Smooth muscle cell (in vitro differentiated cells): ENCODE measurements around the gene SLC1A2. TPM values are rescaled to one million over a fixed set of nuclear protein-coding genes. Genes with fewer than 3 reads are reported as not detected.

Source experiments
- DNase-seq: peaks from one replicate; lab custom pipeline; 2025; ENCODE audit not compliant: unreplicated experiment; lab: John Stamatoyannopoulos, UW
- H2AFZ ChIP-seq: fragments of 200-600 bp; sonication (generic); 2 replicates; pipeline ENCODE4 v1.6.0; 2016; ENCODE audit warnings: antibody characterized with exemption, low read depth, mild to moderate bottlenecking
- H3F3A ChIP-seq: fragments of 200-600 bp; sonication (generic); 2 replicates; pipeline ENCODE4 v1.6.0; 2017; ENCODE audit warnings: antibody characterized with exemption, low read depth
- H3K27ac ChIP-seq: fragments of 200-600 bp; sonication (generic); 2 replicates; pipeline ENCODE4 v1.5.1; 2016; ENCODE audit warnings: low read depth, mild to moderate bottlenecking
- H3K27me3 ChIP-seq: fragments of 200-600 bp; sonication (generic); 2 replicates; pipeline ENCODE4 v1.6.1; 2016; ENCODE audit warnings: low read depth, mild to moderate bottlenecking
- H3K36me3 ChIP-seq: fragments of 200-600 bp; sonication (generic); 2 replicates; pipeline ENCODE4 v1.5.1; 2016; ENCODE audit warnings: low read depth
- H3K4me1 ChIP-seq: fragments of 200-600 bp; sonication (generic); 2 replicates; pipeline ENCODE4 v1.5.1; 2016; ENCODE audit warnings: low read depth
- H3K4me2 ChIP-seq: fragments of 200-600 bp; sonication (generic); 2 replicates; pipeline ENCODE4 v1.6.0; 2016; ENCODE audit warnings: mild to moderate bottlenecking
- H3K4me3 ChIP-seq: fragments of 200-600 bp; sonication (generic); 2 replicates; pipeline ENCODE4 v1.5.1; 2016; ENCODE audit warnings: mild to moderate bottlenecking
- H3K79me2 ChIP-seq: fragments of 200-600 bp; sonication (generic); 2 replicates; pipeline ENCODE4 v1.6.0; 2016; ENCODE audit warnings: low read depth, mild to moderate bottlenecking
- H3K9ac ChIP-seq: fragments of 200-600 bp; sonication (generic); 2 replicates; pipeline ENCODE4 v1.6.0; 2016; ENCODE audit warnings: low read depth
- H3K9me3 ChIP-seq: fragments of 200-600 bp; sonication (generic); replicated peaks from 2 replicates; pipeline ENCODE4 v1.5.1; 2016; ENCODE audit warnings: low read depth
- H4K20me1 ChIP-seq: fragments of 200-600 bp; sonication (generic); 2 replicates; pipeline ENCODE4 v1.6.0; 2016; ENCODE audit warnings: low read depth
- CTCF ChIP-seq: fragments of 200-600 bp; sonication (generic); IDR thresholded peaks from 2 replicates; pipeline ENCODE4 v1.5.1; 2017; ENCODE audit warnings: borderline replicate concordance, mild to moderate bottlenecking, antibody characterized with exemption; ENCODE audit not compliant: insufficient read depth, poor library complexity, severe bottlenecking
- WGBS: methylation state at CpG from one replicate; pipeline ENCODE4 v1.1.7; 2016; ENCODE audit warnings: low lambda C conversion rate; 5-methylcytosine and 5-hydroxymethylcytosine counted together
- polyA plus RNA-seq: library from polyadenylated mRNA; unstranded; fragments of >200 nt; fragmentation: Nextera tagmentation; extraction: Ambion mirVana; gene quantifications from 2 replicates; pipeline ENCODE4 v1.2.1, GENCODE V29; 2016
- total RNA-seq: library from RNA; depleted of rRNA; stranded (reverse); fragments of >200 nt; gene quantifications from 2 replicates; pipeline ENCODE4 v1.2.3, GENCODE V29; 2014

SLC1A2 gene
- total and polyA plus RNA-seq, 2 experiments from 2014 or later: 3.6 TPM; not detected in 1

- 62% methylated on average over 5 of the region's 5 CpGs for WGBS
- Histone ChIP-seq H3F3A (no peaks in the 10 kb centered on the region), H3K27ac (peak overlapping the region; percentile 45), H3K4me3 (no peak overlapping the region), H3K9ac (no peak overlapping the region), H3K79me2 (no peaks in the 10 kb centered on the region), H2AFZ (no peak overlapping the region), H3K4me1 (no peaks in the 10 kb centered on the region), H4K20me1 (no peaks in the 10 kb centered on the region), H3K9me3 (no peaks in the 10 kb centered on the region), H3K36me3 (no peaks in the 10 kb centered on the region), H3K27me3 (no peaks in the 10 kb centered on the region), H3K4me2 (no peak overlapping the region)
- TF ChIP-seq CTCF: no peak
- no peak for DNase-seq
Measured at GRCh38 chr11:35272391-35272902, 146.9 kb downstream of the SLC1A2 start.

GRCh38 chr11:35271031-35271430, 148.3 kb downstream of the SLC1A2 start:
- no peak overlapping the region for H3K4me2 ChIP-seq
- H3K9me3 ChIP-seq: no peaks in the 10 kb centered on the region
- H3K79me2 ChIP-seq: no peaks in the 10 kb centered on the region
- no peaks in the 10 kb centered on the region for H3F3A ChIP-seq
- H2AFZ ChIP-seq: no peak overlapping the region
- H3K36me3 ChIP-seq: no peaks in the 10 kb centered on the region
- H3K27me3 ChIP-seq: no peaks in the 10 kb centered on the region
- no peak overlapping the region for H3K4me3 ChIP-seq
- no peaks in the 10 kb centered on the region for H3K4me1 ChIP-seq
- DNase-seq: no peak
- H3K27ac ChIP-seq: no peak overlapping the region
- no peak overlapping the region for H3K9ac ChIP-seq
- TF ChIP-seq CTCF: no peak
- 97% methylated on average over 3 of the region's 3 CpGs for WGBS
- H4K20me1 ChIP-seq: no peaks in the 10 kb centered on the region

- no peak overlapping the region for H2AFZ ChIP-seq
- no peak overlapping the region for H3K4me2 ChIP-seq
- no peak for DNase-seq
- no peaks in the 10 kb centered on the region for H3K36me3 ChIP-seq
- no peaks in the 10 kb centered on the region for H3K9me3 ChIP-seq
- no peak overlapping the region for H3K27ac ChIP-seq
- WGBS: 39% methylated on average over 1 of the region's 1 CpG
- no peaks in the 10 kb centered on the region for H3K79me2 ChIP-seq
- no peaks in the 10 kb centered on the region for H3K4me1 ChIP-seq
- no peak for TF ChIP-seq CTCF
- H4K20me1 ChIP-seq: no peaks in the 10 kb centered on the region
- H3K27me3 ChIP-seq: no peaks in the 10 kb centered on the region
- no peaks in the 10 kb centered on the region for H3F3A ChIP-seq
- no peak overlapping the region for H3K9ac ChIP-seq
- no peak overlapping the region for H3K4me3 ChIP-seq
Measured at GRCh38 chr11:35270342-35270741, 149.0 kb downstream of the SLC1A2 start.

- Histone ChIP-seq H3K4me3 (no peak overlapping the region), H3K79me2 (no peaks in the 10 kb centered on the region), H3K27me3 (no peaks in the 10 kb centered on the region), H2AFZ (no peak overlapping the region), H3K4me2 (peak overlapping the region; percentile 38), H3K27ac (no peak overlapping the region), H4K20me1 (no peaks in the 10 kb centered on the region), H3K4me1 (no peaks in the 10 kb centered on the region), H3K9me3 (no peaks in the 10 kb centered on the region), H3K36me3 (no peaks in the 10 kb centered on the region), H3F3A (no peaks in the 10 kb centered on the region), H3K9ac (no peak overlapping the region)
- WGBS: 54% methylated on average over 2 of the region's 2 CpGs
- TF ChIP-seq CTCF: no peak
- DNase-seq: no peak
Measured at GRCh38 chr11:35267504-35267903, 151.9 kb downstream of the SLC1A2 start.
